Measurements from ENCODE around the gene PCYT2.
A peak's percentile ranks its signal among the peaks of the same experiment; 100 is the strongest.

The PCYT2 gene

GRCh38 chr17:81885454-81885853, 25.7 kb downstream of the PCYT2 start:
- Histone ChIP-seq H3K4me1 (ENCODE audit: control insufficient read depth, insufficient read depth, low read length) (peaks cover 5% of the 10 kb centered on the region; the same call in 1 of the 2 replicates), H3K36me3 (ENCODE audit: control insufficient read depth in 2 of 2, insufficient read depth in 1 of 2, low read length in 2 of 2) (peaks cover 75 to 90% of the 10 kb centered on the region in 2 experiments), H3K27ac (ENCODE audit: extremely low read depth, low read depth, low read length) (no peak overlapping the region), H3K9me3 (ENCODE audit: control insufficient read depth, insufficient read depth, low read depth, low read length) (no peaks in the 10 kb centered on the region), H3K4me3 (ENCODE audit: low read depth, low read length) (no peak overlapping the region)
- CTCF ChIA-PET: interaction anchor here (0.6 to 1.5 kb wide), 2 partner anchors 16 to 17 kb away, joined by 3 read pairs; no protein-coding TSS in a partner anchor
- POLR2A ChIA-PET: interaction anchor here (1.0 to 3.6 kb wide), 5 partner anchors 9 to 182 kb away, joined by 3 to 17 read pairs (median 5); partner anchors contain the start of gene MRPL12
- TF ChIP-seq ATF2 (tag by site-specific recombination; IDR thresholded peaks at IDR 0.05; ENCODE audit: low read depth) (peak; percentile 67; the same call in 1 of the 2 replicates), ZBTB17 (tag by site-specific recombination; IDR thresholded peaks at IDR 0.05) (no peak), ZNF391 (tag by site-specific recombination; IDR thresholded peaks at IDR 0.05; ENCODE audit: borderline replicate concordance, low read depth) (no peak), ZNF654 (tag by site-specific recombination; IDR thresholded peaks at IDR 0.05; ENCODE audit: low read depth) (no peak), ZNF488 (tag by site-specific recombination; IDR thresholded peaks at IDR 0.05) (no peak), KLF7 (tag by site-specific recombination; IDR thresholded peaks at IDR 0.05; ENCODE audit: borderline replicate concordance) (no peak), ZEB2 (tag by site-specific recombination; IDR thresholded peaks at IDR 0.05) (no peak), GLIS1 (tag by site-specific recombination; IDR thresholded peaks at IDR 0.05) (0 out of 2 replicates have a peak, but pooled peaks have one; percentile 25), ZFP41 (tag by site-specific recombination; IDR thresholded peaks at IDR 0.05; ENCODE audit: borderline replicate concordance) (no peak), ZNF830 (tag by site-specific recombination; IDR thresholded peaks at IDR 0.05; ENCODE audit: low read depth) (no peak), ZNF791 (tag by site-specific recombination; IDR thresholded peaks at IDR 0.05) (no peak), ZFP3 (tag by site-specific recombination; IDR thresholded peaks at IDR 0.05; ENCODE audit: low read depth) (no peak), ZNF169 (tag by site-specific recombination; IDR thresholded peaks at IDR 0.05) (no peak), KLF8 (tag by site-specific recombination; IDR thresholded peaks at IDR 0.05) (no peak), ZNF157 (tag by site-specific recombination; IDR thresholded peaks at IDR 0.05) (no peak), ZNF449 (tag by site-specific recombination; IDR thresholded peaks at IDR 0.05) (no peak), ZNF148 (tag by site-specific recombination; IDR thresholded peaks at IDR 0.05; ENCODE audit: borderline replicate concordance) (no peak), SCRT2 (tag by site-specific recombination; IDR thresholded peaks at IDR 0.05) (peak; percentile 72), TSHZ1 (tag by site-specific recombination; IDR thresholded peaks at IDR 0.05; ENCODE audit: borderline replicate concordance) (no peak), SP2 (tag by site-specific recombination; IDR thresholded peaks at IDR 0.05) (no peak), ZNF629 (tag by site-specific recombination; IDR thresholded peaks at IDR 0.05) (peak; percentile 39; the same call in 1 of the 2 replicates)
- TF ChIP-seq, protein P1, sequence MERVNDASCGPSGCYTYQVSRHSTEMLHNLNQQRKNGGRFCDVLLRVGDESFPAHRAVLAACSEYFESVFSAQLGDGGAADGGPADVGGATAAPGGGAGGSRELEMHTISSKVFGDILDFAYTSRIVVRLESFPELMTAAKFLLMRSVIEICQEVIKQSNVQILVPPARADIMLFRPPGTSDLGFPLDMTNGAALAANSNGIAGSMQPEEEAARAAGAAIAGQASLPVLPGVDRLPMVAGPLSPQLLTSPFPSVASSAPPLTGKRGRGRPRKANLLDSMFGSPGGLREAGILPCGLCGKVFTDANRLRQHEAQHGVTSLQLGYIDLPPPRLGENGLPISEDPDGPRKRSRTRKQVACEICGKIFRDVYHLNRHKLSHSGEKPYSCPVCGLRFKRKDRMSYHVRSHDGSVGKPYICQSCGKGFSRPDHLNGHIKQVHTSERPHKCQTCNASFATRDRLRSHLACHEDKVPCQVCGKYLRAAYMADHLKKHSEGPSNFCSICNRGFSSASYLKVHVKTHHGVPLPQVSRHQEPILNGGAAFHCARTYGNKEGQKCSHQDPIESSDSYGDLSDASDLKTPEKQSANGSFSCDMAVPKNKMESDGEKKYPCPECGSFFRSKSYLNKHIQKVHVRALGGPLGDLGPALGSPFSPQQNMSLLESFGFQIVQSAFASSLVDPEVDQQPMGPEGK (tag by site-specific recombination; IDR thresholded peaks at IDR 0.05): peak; percentile 45; the same call in 1 of the 2 replicates
- TF ChIP-seq, protein P2, sequence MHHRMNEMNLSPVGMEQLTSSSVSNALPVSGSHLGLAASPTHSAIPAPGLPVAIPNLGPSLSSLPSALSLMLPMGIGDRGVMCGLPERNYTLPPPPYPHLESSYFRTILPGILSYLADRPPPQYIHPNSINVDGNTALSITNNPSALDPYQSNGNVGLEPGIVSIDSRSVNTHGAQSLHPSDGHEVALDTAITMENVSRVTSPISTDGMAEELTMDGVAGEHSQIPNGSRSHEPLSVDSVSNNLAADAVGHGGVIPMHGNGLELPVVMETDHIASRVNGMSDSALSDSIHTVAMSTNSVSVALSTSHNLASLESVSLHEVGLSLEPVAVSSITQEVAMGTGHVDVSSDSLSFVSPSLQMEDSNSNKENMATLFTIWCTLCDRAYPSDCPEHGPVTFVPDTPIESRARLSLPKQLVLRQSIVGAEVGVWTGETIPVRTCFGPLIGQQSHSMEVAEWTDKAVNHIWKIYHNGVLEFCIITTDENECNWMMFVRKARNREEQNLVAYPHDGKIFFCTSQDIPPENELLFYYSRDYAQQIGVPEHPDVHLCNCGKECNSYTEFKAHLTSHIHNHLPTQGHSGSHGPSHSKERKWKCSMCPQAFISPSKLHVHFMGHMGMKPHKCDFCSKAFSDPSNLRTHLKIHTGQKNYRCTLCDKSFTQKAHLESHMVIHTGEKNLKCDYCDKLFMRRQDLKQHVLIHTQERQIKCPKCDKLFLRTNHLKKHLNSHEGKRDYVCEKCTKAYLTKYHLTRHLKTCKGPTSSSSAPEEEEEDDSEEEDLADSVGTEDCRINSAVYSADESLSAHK (tag by site-specific recombination; IDR thresholded peaks at IDR 0.05): no peak

Measured in HEK293 (cell line).